ENCODE results near the gene SYS1. TPM values are rescaled to one million over a fixed set of nuclear protein-coding genes. Genes with fewer than 3 reads are reported as not detected.
A peak's percentile ranks its signal among the peaks of the same experiment; 100 is the strongest.

Gene SYS1
- polyA plus RNA-seq, 1 of the 3 experiments (the other 2 are of a cell fraction): 26.5 TPM

DNA sequence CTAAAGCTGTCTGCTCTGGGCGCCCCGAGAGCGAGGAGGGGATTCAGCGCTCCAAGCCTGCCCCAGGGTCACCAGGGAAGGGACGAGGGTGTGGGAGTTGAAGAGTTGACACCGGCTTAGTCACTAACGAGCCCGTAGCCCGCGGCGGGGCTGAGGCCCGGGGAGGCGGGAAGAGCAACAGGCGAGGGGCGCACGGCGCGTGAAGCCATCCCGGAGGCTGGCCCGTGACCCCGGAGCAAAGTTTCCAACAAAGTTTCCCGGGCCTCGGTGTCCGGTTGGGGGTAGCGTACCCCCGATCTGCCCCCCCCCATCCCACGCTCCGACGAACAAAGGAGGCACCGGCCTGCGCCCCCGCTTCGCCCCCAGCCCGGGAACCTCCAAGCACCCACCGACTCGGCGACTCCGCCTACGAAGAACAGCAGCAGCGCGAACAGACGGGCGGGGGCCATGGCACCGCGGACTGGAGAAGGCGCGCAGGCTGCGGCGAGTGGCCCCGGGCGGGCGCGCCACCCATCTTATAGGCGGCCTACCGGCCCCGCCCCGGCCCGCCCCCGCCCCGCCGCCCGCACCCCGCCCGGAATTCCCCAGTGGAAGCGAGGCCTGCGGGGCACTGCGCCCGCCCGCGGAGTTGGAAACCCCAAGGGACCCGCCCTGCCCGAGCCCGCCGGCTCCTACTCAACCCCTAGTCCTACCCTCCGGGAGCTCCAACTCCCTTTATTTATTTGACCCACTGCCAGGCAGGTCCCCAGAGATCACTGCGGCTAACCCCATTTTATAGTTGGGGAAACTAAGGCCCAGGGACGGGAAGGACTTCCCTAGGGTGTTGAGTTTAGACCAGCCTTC lies 14.8 kb upstream of the SYS1 start, which contains the start of gene SDC4 (continued):
- TF ChIP-seq, protein P1, sequence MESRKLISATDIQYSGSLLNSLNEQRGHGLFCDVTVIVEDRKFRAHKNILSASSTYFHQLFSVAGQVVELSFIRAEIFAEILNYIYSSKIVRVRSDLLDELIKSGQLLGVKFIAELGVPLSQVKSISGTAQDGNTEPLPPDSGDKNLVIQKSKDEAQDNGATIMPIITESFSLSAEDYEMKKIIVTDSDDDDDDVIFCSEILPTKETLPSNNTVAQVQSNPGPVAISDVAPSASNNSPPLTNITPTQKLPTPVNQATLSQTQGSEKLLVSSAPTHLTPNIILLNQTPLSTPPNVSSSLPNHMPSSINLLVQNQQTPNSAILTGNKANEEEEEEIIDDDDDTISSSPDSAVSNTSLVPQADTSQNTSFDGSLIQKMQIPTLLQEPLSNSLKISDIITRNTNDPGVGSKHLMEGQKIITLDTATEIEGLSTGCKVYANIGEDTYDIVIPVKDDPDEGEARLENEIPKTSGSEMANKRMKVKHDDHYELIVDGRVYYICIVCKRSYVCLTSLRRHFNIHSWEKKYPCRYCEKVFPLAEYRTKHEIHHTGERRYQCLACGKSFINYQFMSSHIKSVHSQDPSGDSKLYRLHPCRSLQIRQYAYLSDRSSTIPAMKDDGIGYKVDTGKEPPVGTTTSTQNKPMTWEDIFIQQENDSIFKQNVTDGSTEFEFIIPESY (IDR thresholded peaks at IDR 0.05; ENCODE audit: borderline replicate concordance, low read depth): no peak
- TF ChIP-seq, protein P2, sequence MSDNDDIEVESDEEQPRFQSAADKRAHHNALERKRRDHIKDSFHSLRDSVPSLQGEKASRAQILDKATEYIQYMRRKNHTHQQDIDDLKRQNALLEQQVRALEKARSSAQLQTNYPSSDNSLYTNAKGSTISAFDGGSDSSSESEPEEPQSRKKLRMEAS (IDR thresholded peaks at IDR 0.05; ENCODE audit: low read depth): no peak
- peak; percentile 99 for TF ChIP-seq POLR2AphosphoS5 (IDR thresholded peaks at IDR 0.05; ENCODE audit: low read depth, low read length)
- no peak for TF ChIP-seq RAD21 (IDR thresholded peaks at IDR 0.05; ENCODE audit: low read length)
- TF ChIP-seq EP300 (IDR thresholded peaks at IDR 0.05; ENCODE audit: borderline replicate concordance in 1 of 2, low read depth in 1 of 2, low read length in 1 of 2): no peak
- TF ChIP-seq SIN3A (IDR thresholded peaks at IDR 0.05; ENCODE audit: borderline replicate concordance, low read depth, low read length): peak; percentile 52; the same call in 1 of the 2 replicates
- TF ChIP-seq USF2 (IDR thresholded peaks at IDR 0.05; ENCODE audit: borderline replicate concordance, low read depth, low read length): no peak

DNA sequence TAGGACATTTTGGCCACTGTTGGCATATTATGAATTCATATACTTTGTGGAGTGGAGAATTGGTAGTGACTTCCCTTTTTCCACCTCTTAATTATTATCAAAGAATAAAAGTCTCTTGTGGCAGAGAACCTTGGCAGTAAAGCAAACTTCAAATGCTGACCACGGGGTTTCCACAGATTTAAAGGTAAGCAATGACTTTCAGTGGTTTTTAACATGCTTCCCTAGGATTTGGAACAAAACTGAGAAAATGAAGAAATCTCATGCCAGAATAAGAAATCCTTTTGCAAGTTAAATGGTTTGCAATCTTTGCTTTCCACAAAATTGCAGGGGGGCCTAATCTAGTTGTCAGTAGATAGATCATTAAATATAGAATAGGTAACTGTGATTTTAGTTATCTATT lies 12.7 kb upstream of the SYS1 start:
- Histone ChIP-seq H3K4me3 (ENCODE audit: low read depth in 2 of 2, low read length in 1 of 2) (no peak overlapping the region), H3K9me3 (no peaks in the 10 kb centered on the region), H3F3A (replicated peaks; ENCODE audit: insufficient read depth) (peaks cover 13% of the 10 kb centered on the region), H3K36me3 (replicated peaks in 1 of 2; ENCODE audit: control insufficient read depth in 1 of 2, insufficient read depth in 2 of 2, low read length in 1 of 2) (no peaks in the 10 kb centered on the region), H3K9ac (no peak overlapping the region), H3K27me3 (ENCODE audit: insufficient read depth) (no peaks in the 10 kb centered on the region), H3K27ac (ENCODE audit: low read depth in 2 of 2, low read length in 1 of 2) (no peak overlapping the region), H3K4me1 (ENCODE audit: control insufficient read depth in 1 of 2, insufficient read depth in 2 of 2, low read depth in 1 of 2, low read length in 1 of 2) (peaks cover 24 to 25% of the 10 kb centered on the region in 2 experiments), H3K79me2 (ENCODE audit: insufficient read depth) (peaks cover 29% of the 10 kb centered on the region), H4K20me1 (ENCODE audit: insufficient read depth) (peaks cover 5% of the 10 kb centered on the region; the same call in 1 of the 2 replicates), H3K4me2 (no peak overlapping the region), H3K9me2 (no peaks in the 10 kb centered on the region), H2AFZ (ENCODE audit: low read depth) (no peak overlapping the region)
- 67% methylated on average over 1 of the region's 1 CpG for WGBS (ENCODE audit: low lambda C conversion rate)
- ChIA-PET CTCF (interaction anchor here (0.6 to 4.7 kb wide), 2 partner anchors 12 to 87 kb away, joined by 3 to 18 read pairs; partner anchors contain the start of gene SYS1), POLR2A (no interaction called here)
- DNase-seq: no peak
- TF ChIP-seq POLR2AphosphoS5 (IDR thresholded peaks at IDR 0.05; ENCODE audit: low read depth, low read length) (no peak), GABPA (IDR thresholded peaks at IDR 0.05; ENCODE audit: low read depth) (no peak), MXI1 (IDR thresholded peaks at IDR 0.05; ENCODE audit: low read depth, low read length) (no peak), NRF1 (IDR thresholded peaks at IDR 0.05; ENCODE audit: low read depth, low read length) (no peak), EP300 (IDR thresholded peaks at IDR 0.05; ENCODE audit: borderline replicate concordance in 1 of 2, low read depth in 1 of 2, low read length in 1 of 2) (no peak), YY1 (IDR thresholded peaks at IDR 0.05; ENCODE audit: low read depth) (no peak), USF2 (IDR thresholded peaks at IDR 0.05; ENCODE audit: borderline replicate concordance, low read depth, low read length) (no peak), CTCF (IDR thresholded peaks at IDR 0.05) (no peak), FOXM1 (IDR thresholded peaks at IDR 0.05; ENCODE audit: low read depth) (no peak), FOXJ3 (CRISPR knock-in tag; IDR thresholded peaks at IDR 0.05) (no peak), FOSL2 (IDR thresholded peaks at IDR 0.05; ENCODE audit: borderline replicate concordance, low read depth) (no peak), REST (IDR thresholded peaks at IDR 0.05; ENCODE audit: low read depth, low read length) (no peak), USF1 (IDR thresholded peaks at IDR 0.05; ENCODE audit: borderline replicate concordance, low read depth) (no peak), RXRA (IDR thresholded peaks at IDR 0.05; ENCODE audit: borderline replicate concordance, low read depth) (no peak)
